IMR-90 (cell line): ENCODE data around the gene ARHGEF1. TPM values are rescaled to one million over a fixed set of nuclear protein-coding genes. Genes with fewer than 3 reads are reported as not detected.
A peak's percentile ranks its signal among the peaks of the same experiment; 100 is the strongest.

ENCODE experiments used
- ATAC-seq: fragments of 200-7000 bp; cut with Tn5 transposase; 2 replicates; pipeline ENCODE4 v1.9.1; 2020; ENCODE audit warnings: low read depth, mild to moderate bottlenecking, moderate library complexity
- BruUV-seq: library from RNA; stranded (reverse); fragments of 400-500 nt; replicated peaks from 2 replicates; lab custom pipeline; 2021; lab: Mats Ljungman, UMichigan
- CTCF ChIA-PET: fragments of 300-600 bp; formaldehyde crosslinking; extraction: SDS; loops from one replicate; lab custom pipeline; 2021; ENCODE audit warnings: antibody characterized with exemption; lab: Yijun Ruan, JAX
- POLR2A ChIA-PET: fragments of 300-600 bp; sonication (Branson Sonifier 250); formaldehyde crosslinking; loops from one replicate; lab custom pipeline; 2022; ENCODE audit warnings: antibody characterized with exemption; ENCODE audit not compliant: unreplicated experiment; lab: Charles Lee
- DNase-seq: peaks from one replicate; pipeline ENCODE4 v3.0.0; 2013
- H2AFZ ChIP-seq: replicated peaks from 2 replicates; pipeline ENCODE3; 2013; ENCODE audit warnings: low read length, mild to moderate bottlenecking; ENCODE audit not compliant: poor library complexity
- H2AK5ac ChIP-seq: 2 replicates; pipeline ENCODE4 v1.6.1; 2013; ENCODE audit warnings: low read depth, low read length, inconsistent platforms
- H2AK9ac ChIP-seq: replicated peaks from 2 replicates; pipeline ENCODE3; 2013; ENCODE audit warnings: mild to moderate bottlenecking, low read depth, low read length, moderate library complexity; ENCODE audit not compliant: poor library complexity
- H2BK120ac ChIP-seq: 2 replicates; pipeline ENCODE4 v1.6.1; 2013; ENCODE audit warnings: low read depth, low read length, inconsistent platforms
- H2BK15ac ChIP-seq: 3 replicates; pipeline ENCODE4 v1.6.1; 2013; ENCODE audit warnings: low read depth, low read length, inconsistent platforms
- H2BK20ac ChIP-seq: 2 replicates; pipeline ENCODE4 v1.6.1; 2013; ENCODE audit warnings: low read depth, mild to moderate bottlenecking, inconsistent platforms, low read length, moderate library complexity
- H2BK5ac ChIP-seq: 2 replicates; pipeline ENCODE4 v1.6.1; 2013; ENCODE audit warnings: mild to moderate bottlenecking, low read depth, low read length, inconsistent platforms; ENCODE audit not compliant: poor library complexity, severe bottlenecking
- H3K14ac ChIP-seq: replicated peaks from 2 replicates; pipeline ENCODE4 v1.6.1; 2013; ENCODE audit warnings: low read depth, low read length, inconsistent platforms
- H3K18ac ChIP-seq: 2 replicates; pipeline ENCODE4 v1.6.1; 2013; ENCODE audit warnings: low read depth, low read length, control low read depth
- H3K23ac ChIP-seq: 2 replicates; pipeline ENCODE4 v1.6.1; 2013; ENCODE audit warnings: low read depth, low read length, inconsistent platforms
- H3K27ac ChIP-seq: 2 replicates; pipeline ENCODE4 v1.5.1; 2013; ENCODE audit warnings: mild to moderate bottlenecking, control low read depth, low read length; ENCODE audit not compliant: insufficient read depth
- H3K27me3 ChIP-seq: 2 replicates; pipeline ENCODE4 v1.6.1; 2013; ENCODE audit warnings: low read length; ENCODE audit not compliant: control insufficient read depth, insufficient read depth
- H3K36me3 ChIP-seq: 2 replicates; pipeline ENCODE4 v1.6.1; 2013; ENCODE audit warnings: low read length, mixed read lengths; ENCODE audit not compliant: control insufficient read depth, insufficient read depth
- H3K4ac ChIP-seq: 2 replicates; pipeline ENCODE4 v1.6.1; 2013; ENCODE audit warnings: low read depth, low read length, inconsistent platforms
- H3K4me1 ChIP-seq: 2 replicates; pipeline ENCODE4 v1.6.1; 2013; ENCODE audit warnings: low read length, mixed read lengths; ENCODE audit not compliant: control insufficient read depth, insufficient read depth
- H3K4me2 ChIP-seq: 2 replicates; pipeline ENCODE4 v1.6.1; 2013; ENCODE audit warnings: low read depth, mild to moderate bottlenecking, control low read depth, low read length, moderate library complexity
- H3K4me3 ChIP-seq: 2 replicates; pipeline ENCODE4 v1.5.1; 2013; ENCODE audit warnings: low read depth, mild to moderate bottlenecking, control low read depth, low read length, moderate library complexity; ENCODE audit not compliant: insufficient read depth
- H3K56ac ChIP-seq: 2 replicates; pipeline ENCODE4 v1.6.1; 2013; ENCODE audit warnings: low read length, inconsistent platforms; ENCODE audit not compliant: insufficient read depth; ENCODE audit errors: extremely low read depth
- H3K79me1 ChIP-seq, 2 experiments: 2 replicates each; pipeline ENCODE4 v1.6.1; 2013; ENCODE audit warnings: low read length in 2 of 2, inconsistent platforms in 1 of 2, low read depth in 1 of 2
- H3K9ac ChIP-seq: 2 replicates; pipeline ENCODE4 v1.6.1; 2013; ENCODE audit warnings: low read depth, low read length, control low read depth
- H3K9me1 ChIP-seq: 2 replicates; pipeline ENCODE4 v1.6.1; 2013; ENCODE audit warnings: low read length, inconsistent platforms; ENCODE audit not compliant: insufficient read depth
- H3K9me3 ChIP-seq: 2 replicates; pipeline ENCODE4 v1.6.1; 2013; ENCODE audit warnings: low read length; ENCODE audit not compliant: control insufficient read depth, insufficient read depth
- H4K20me1 ChIP-seq: 2 replicates; pipeline ENCODE4 v1.6.1; 2013; ENCODE audit warnings: low read length, inconsistent platforms; ENCODE audit not compliant: insufficient read depth
- H4K5ac ChIP-seq: 2 replicates; pipeline ENCODE4 v1.6.1; 2013; ENCODE audit warnings: mild to moderate bottlenecking, low read depth, low read length, control low read depth
- H4K8ac ChIP-seq, 2 experiments: 2 replicates each; pipeline ENCODE4 v1.6.1; 2013; ENCODE audit warnings: low read depth in 2 of 2, low read length in 2 of 2, control low read depth in 1 of 2, inconsistent platforms in 1 of 2
- H4K91ac ChIP-seq: 2 replicates; pipeline ENCODE4 v1.6.1; 2013; ENCODE audit warnings: low read depth, low read length, inconsistent platforms; ENCODE audit not compliant: insufficient read depth
- BHLHE40 ChIP-seq: fragments of 150-350 bp; IDR thresholded peaks from 2 replicates; pipeline ENCODE4 v1.6.1; 2016; ENCODE audit warnings: mild to moderate bottlenecking, low read depth, low read length
- FOS ChIP-seq: fragments of 150-350 bp; IDR thresholded peaks from 2 replicates; pipeline ENCODE4 v1.6.1; 2016; ENCODE audit warnings: low read depth, low read length
- MAZ ChIP-seq: IDR thresholded peaks from 2 replicates; pipeline ENCODE4 v1.6.1; 2012; ENCODE audit warnings: low read depth, mild to moderate bottlenecking, low read length, improper control_type of control experiment, moderate library complexity, borderline replicate concordance
- WGBS, 2 experiments: methylation state at CpG; one replicate each; pipeline versions ENCODE4 v1.1.5 to v1.1.7; 2013; ENCODE audit warnings: missing lambda C conversion rate in 2 of 2; ENCODE audit not compliant: insufficient read length in 1 of 2; ENCODE audit errors: extremely low coverage in 2 of 2; 5-methylcytosine and 5-hydroxymethylcytosine counted together
- dilution Hi-C: fragments of 300-500 bp; cut with HindIII; formaldehyde crosslinking; loops from one replicate; pipeline ENCODE4 v1.14.3; 2018; ENCODE audit warnings: low sequenced_read_pairs; ENCODE audit not compliant: unreplicated experiment
- in situ Hi-C: fragments of 300-500 bp; cut with MboI; formaldehyde crosslinking; loops from 3 replicates; pipeline ENCODE4 v1.14.3; 2019; ENCODE audit warnings: low sequenced_read_pairs, inconsistent platforms, mixed read lengths
- intact Hi-C: fragments of 100-400 bp; cut with micrococcal nuclease; formaldehyde crosslinking; loops from 2 replicates; pipeline ENCODE4 v1.10.0; 2022
- polyA plus RNA-seq, 3 experiments: library from polyadenylated mRNA; depleted of rRNA; stranded (reverse); fragments of >200 nt; gene quantifications; 2 replicates each; pipeline ENCODE4 v1.2.3, GENCODE V29; 2012; ENCODE audit warnings: low replicate concordance in 1 of 3
- total RNA-seq: library from RNA; depleted of rRNA; stranded (reverse); fragments of >200 nt; gene quantifications from 2 replicates; pipeline ENCODE4 v1.2.3, GENCODE V29; 2012

ARHGEF1 gene
- total and polyA plus RNA-seq, 2 of the 4 experiments (the other 2 are of a cell fraction), result 11.5 to 47.1 TPM

DNA sequence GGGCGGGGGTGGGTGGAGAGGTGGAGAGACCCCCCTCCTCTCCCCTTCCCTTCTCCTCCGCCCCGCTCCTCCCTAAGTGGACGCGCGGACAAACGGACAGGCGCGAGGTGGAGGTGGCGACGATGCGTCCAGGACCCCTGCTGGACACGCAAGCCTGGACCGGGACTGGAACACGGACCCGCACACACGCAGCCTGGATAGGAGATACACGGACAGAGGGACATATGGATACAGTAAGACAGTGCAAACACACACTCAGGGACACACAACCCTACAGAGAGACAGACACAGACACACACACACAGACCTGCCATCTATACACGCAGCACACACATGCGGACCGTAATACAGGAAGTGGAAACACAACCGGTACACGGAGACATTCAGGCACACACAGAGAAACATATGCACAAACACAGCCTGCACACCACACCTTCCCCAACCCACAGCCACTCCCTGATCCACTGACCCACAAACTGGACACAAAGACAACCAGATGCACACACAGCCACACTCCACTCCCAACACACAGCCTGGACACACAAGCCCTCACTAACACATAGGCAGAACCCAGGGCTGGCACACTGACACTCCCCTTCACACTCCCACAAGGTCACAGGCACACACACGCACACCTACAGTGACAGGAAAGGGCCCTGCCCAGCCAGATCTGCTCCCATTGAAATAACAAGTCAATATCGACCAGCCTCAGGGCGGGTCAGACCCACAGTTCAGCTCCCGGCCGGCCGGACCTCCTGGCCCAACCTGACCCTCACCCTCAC lies 46.0 kb downstream of the ARHGEF1 start:
- Histone ChIP-seq H3K27ac (no peak overlapping the region), H3K4me2 (peak overlapping the region; percentile 75), H3K27me3 (peaks cover 91% of the 10 kb centered on the region), H3K36me3 (no peaks in the 10 kb centered on the region), H3K9me1 (no peaks in the 10 kb centered on the region; the same call in 1 of the 2 replicates), H4K5ac (no peak overlapping the region), H4K91ac (no peak overlapping the region), H2AK5ac (peak overlapping the region; percentile 58; the same call in 1 of the 2 replicates), H3K4me3 (peak overlapping the region; percentile 5), H2AFZ (peak overlapping the region; percentile 81), H2AK9ac (peak overlapping the region; percentile 76), H3K18ac (no peak overlapping the region), H2BK15ac (no peak overlapping the region; the same call in 2 of the 3 replicates), H3K9ac (no peak overlapping the region), H2BK20ac (no peak overlapping the region), H3K23ac (peak overlapping the region; percentile 84; the same call in 1 of the 2 replicates), H3K4ac (no peak overlapping the region), H2BK5ac (no peak overlapping the region), H4K20me1 (peaks cover 23% of the 10 kb centered on the region), H3K9me3 (peaks cover 3% of the 10 kb centered on the region; the same call in 1 of the 2 replicates), H2BK120ac (no peak overlapping the region), H4K8ac (no peak overlapping the region), H3K4me1 (peaks cover 7% of the 10 kb centered on the region), H3K56ac (no peak overlapping the region), H3K14ac (no peak overlapping the region), H3K79me1 (no peaks in the 10 kb centered on the region)
- intact Hi-C loops, result no loop called here
- ATAC-seq (no peak), DNase-seq (no peak)
- TF ChIP-seq FOS (no peak), BHLHE40 (no peak), MAZ (no peak)
- POLR2A ChIA-PET, result no interaction called here
- in situ Hi-C loops, result no loop called here
- WGBS, 2 experiments, result 1% methylated on average over 14 of the region's 29 CpGs; no CpG with 5 or more reads in 1 of the 2 experiments
- CTCF ChIA-PET, result no interaction called here
- no TSS peak for BruUV-seq
- dilution Hi-C loops, result no loop called here
